Measurements from ENCODE around the gene CDC42EP5. TPM values are rescaled to one million over a fixed set of nuclear protein-coding genes. Genes with fewer than 3 reads are reported as not detected.
"Not testable (repeated sequence)": the region's sequence is repeated elsewhere in the genome, so short reads cannot be mapped to it uniquely, and the experiment has no call there.

Gene CDC42EP5
- total RNA-seq, 2 experiments from 2014 or later: 0.61 TPM; not detected in 1

- H3K27ac Mint-ChIP-seq; H3K4me3 Mint-ChIP-seq; CTCF ChIA-PET; DNase-seq; H3K9me3 Mint-ChIP-seq (ENCODE audit: low read depth); ATAC-seq; H3K27me3 Mint-ChIP-seq: not testable (repeated sequence)
- peaks cover 41% of the 10 kb centered on the region for H3K36me3 Mint-ChIP-seq
- H3K4me1 Mint-ChIP-seq: peaks cover 35% of the 10 kb centered on the region
Measured at GRCh38 chr19:54446349-54446748, 26.7 kb downstream of the CDC42EP5 start.

- DNase-seq: no peak
- Mint-ChIP-seq H3K27ac (no peak overlapping the region), H3K27me3 (no peaks in the 10 kb centered on the region), H3K36me3 (peaks cover 29% of the 10 kb centered on the region), H3K4me1 (peaks cover 20% of the 10 kb centered on the region), H3K9me3 (ENCODE audit: low read depth) (no peaks in the 10 kb centered on the region), H3K4me3 (no peak overlapping the region)
- CTCF ChIA-PET: no interaction called here
- no peak for ATAC-seq
Measured at GRCh38 chr19:54444737-54445136, 28.4 kb downstream of the CDC42EP5 start.

DNA sequence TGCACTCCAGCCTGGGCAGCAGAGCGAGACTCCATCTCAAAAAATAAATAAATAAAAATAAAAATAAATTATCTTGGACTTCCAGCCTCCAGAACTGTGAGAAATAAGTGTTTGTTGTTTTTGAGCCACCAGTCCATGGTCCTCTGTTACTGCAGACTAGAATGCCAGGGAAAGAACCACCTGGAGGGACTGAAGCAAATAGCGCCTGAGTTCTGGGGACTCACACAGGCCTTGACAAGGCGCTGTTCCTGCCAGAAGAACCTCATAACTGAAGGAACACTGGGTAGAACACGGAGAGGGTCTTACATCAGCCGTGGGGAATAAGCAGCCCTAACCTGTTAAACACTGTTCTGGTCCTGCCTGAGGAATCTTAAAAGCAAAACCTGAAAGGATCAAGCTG is 32.5 kb downstream of the CDC42EP5 start:
- Mint-ChIP-seq H3K27me3 (no peaks in the 10 kb centered on the region), H3K36me3 (peaks cover 19% of the 10 kb centered on the region), H3K4me1 (peaks cover 1% of the 10 kb centered on the region), H3K9me3 (ENCODE audit: low read depth) (no peaks in the 10 kb centered on the region), H3K4me3 (no peak overlapping the region), H3K27ac (no peak overlapping the region)
- DNase-seq (no peak), ATAC-seq (no peak)
- CTCF ChIA-PET: interaction anchor here (1.6 kb wide), 1 partner anchor 11 kb away, joined by 3 read pairs; no protein-coding TSS in a partner anchor

- DNase-seq: no peak
- H3K9me3 Mint-ChIP-seq (ENCODE audit: low read depth): no peaks in the 10 kb centered on the region
- H3K4me1 Mint-ChIP-seq: peaks cover 11% of the 10 kb centered on the region
- CTCF ChIA-PET: interaction anchor here (1.1 to 1.6 kb wide), 7 partner anchors 10 to 112 kb away, joined by 3 to 8 read pairs (median 3); partner anchors contain the start of genes LENG8 and LENG9
- no peak for ATAC-seq
- peaks cover 14% of the 10 kb centered on the region for H3K36me3 Mint-ChIP-seq
- no peak overlapping the region for H3K27ac Mint-ChIP-seq
- H3K4me3 Mint-ChIP-seq: no peak overlapping the region
- H3K27me3 Mint-ChIP-seq: no peaks in the 10 kb centered on the region
Measured at GRCh38 chr19:54439174-54439851, 33.8 kb downstream of the CDC42EP5 start.

GRCh38 chr19:54436628-54437252 is 36.4 kb downstream of the CDC42EP5 start:
- H3K36me3 Mint-ChIP-seq: peaks cover 4% of the 10 kb centered on the region
- DNase-seq: no peak
- no peak overlapping the region for H3K27ac Mint-ChIP-seq
- no peaks in the 10 kb centered on the region for H3K9me3 Mint-ChIP-seq (ENCODE audit: low read depth)
- H3K27me3 Mint-ChIP-seq: no peaks in the 10 kb centered on the region
- H3K4me3 Mint-ChIP-seq: no peak overlapping the region
- no peak for ATAC-seq
- CTCF ChIA-PET: no interaction called here
- H3K4me1 Mint-ChIP-seq: peaks cover 11% of the 10 kb centered on the region

GRCh38 chr19:54436031-54436523 is 37.0 kb downstream of the CDC42EP5 start:
- no peaks in the 10 kb centered on the region for H3K9me3 Mint-ChIP-seq (ENCODE audit: low read depth)
- H3K27me3 Mint-ChIP-seq: no peaks in the 10 kb centered on the region
- H3K4me3 Mint-ChIP-seq: no peak overlapping the region
- H3K4me1 Mint-ChIP-seq: peaks cover 12% of the 10 kb centered on the region
- H3K27ac Mint-ChIP-seq: no peak overlapping the region
- peaks cover 4% of the 10 kb centered on the region for H3K36me3 Mint-ChIP-seq
- DNase-seq (no peak), ATAC-seq (no peak)
- CTCF ChIA-PET: no interaction called here

DNA sequence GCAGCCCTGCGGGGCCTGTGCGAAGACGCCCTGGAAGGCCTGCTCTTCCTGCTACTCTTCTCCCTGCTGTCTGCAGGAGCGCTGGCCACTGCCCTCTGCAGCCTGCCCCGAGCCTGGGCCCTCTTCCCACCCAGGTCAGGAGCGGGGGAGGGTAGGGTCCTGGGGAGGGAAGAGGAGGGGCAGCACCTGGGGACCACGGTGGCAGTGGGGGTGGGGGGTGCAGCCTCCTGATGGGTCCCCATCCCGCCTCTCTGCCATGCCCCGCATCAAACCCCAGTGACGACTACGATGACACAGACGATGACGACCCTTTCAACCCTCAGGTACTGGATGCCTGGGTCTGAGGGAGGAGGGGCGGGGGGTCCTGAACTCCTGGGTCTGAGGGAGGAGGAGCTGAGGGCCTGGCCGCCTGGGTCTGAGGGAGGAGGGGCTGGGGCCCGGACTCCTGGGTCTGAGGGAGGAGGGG is 37.5 kb downstream of the CDC42EP5 start:
- DNase-seq (no peak), ATAC-seq (no peak)
- Mint-ChIP-seq H3K4me1 (peaks cover 13% of the 10 kb centered on the region), H3K27me3 (no peaks in the 10 kb centered on the region), H3K9me3 (ENCODE audit: low read depth) (no peaks in the 10 kb centered on the region), H3K36me3 (peaks cover 4% of the 10 kb centered on the region), H3K4me3 (no peak overlapping the region), H3K27ac (no peak overlapping the region)
- CTCF ChIA-PET: interaction anchor here (0.7 kb wide), 1 partner anchor 13 kb away, joined by 3 read pairs; the partner anchor contains the start of gene LENG8

DNA sequence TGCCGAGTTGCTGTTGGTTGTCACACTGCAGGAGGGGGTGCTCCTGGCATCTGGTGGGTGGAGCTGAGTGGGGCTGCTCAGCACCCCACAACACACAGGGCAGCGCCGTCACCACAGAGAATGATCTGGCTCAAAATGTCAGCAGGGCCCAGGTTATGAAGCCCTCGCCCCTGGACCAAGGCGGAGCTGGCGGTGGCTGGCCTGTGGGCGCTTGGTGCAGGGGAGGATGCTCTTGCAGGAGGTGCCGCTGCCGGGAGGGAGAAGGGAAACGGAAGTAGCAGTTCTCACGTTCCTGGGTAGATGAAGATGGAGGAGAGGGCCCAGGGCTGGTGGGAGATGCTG is 38.3 kb downstream of the CDC42EP5 start:
- Mint-ChIP-seq H3K4me1 (peaks cover 13% of the 10 kb centered on the region), H3K27me3 (no peaks in the 10 kb centered on the region), H3K27ac (peak overlapping the region; percentile 54), H3K4me3 (no peak overlapping the region), H3K9me3 (ENCODE audit: low read depth) (no peaks in the 10 kb centered on the region), H3K36me3 (peaks cover 4% of the 10 kb centered on the region)
- ATAC-seq (peak; percentile 16), DNase-seq (peak; percentile 50)
- CTCF ChIA-PET: interaction anchor here (0.7 kb wide), 1 partner anchor 14 kb away, joined by 3 read pairs; the partner anchor contains the start of gene LENG8

DNA sequence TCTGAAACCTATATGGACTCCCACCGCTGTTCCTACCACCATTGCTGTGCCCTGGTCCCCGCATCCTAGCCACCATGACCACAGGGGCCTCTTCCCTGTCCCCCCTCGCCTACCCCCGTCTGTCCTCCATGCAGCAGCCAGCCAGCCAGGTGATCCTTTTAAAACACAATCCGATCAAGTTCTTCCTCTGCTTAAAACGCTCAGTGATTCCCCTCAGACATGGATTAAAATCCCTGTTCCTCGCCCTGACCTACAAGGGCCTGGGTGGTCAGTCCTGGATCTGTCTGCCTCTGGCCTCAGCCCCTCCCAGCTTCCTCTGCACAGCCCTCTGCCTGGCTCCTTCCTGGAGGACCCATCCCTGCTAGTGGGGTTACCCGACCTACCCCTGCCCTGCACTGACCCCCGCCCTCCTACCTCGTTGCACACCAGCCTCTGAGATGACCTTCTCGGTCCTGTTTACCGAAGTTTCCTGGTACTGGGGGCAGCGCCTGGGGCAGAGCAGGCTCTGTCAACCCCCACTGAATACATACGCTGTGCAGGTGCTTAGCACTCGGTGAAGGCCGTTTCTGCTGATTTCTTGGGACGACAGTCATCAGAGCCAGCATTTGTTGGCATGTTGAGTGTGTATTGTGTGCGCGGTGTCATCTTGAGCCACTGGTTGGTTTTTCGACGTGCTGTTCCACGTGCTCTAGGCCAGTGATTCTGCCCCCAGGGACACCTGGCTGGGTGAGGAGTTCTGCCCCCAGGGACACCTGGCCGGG is 38.8 kb downstream of the CDC42EP5 start:
- CTCF ChIA-PET: no interaction called here
- H3K36me3 Mint-ChIP-seq: peaks cover 4% of the 10 kb centered on the region
- H3K9me3 Mint-ChIP-seq (ENCODE audit: low read depth): no peaks in the 10 kb centered on the region
- H3K4me3 Mint-ChIP-seq: no peak overlapping the region
- peaks cover 13% of the 10 kb centered on the region for H3K4me1 Mint-ChIP-seq
- H3K27me3 Mint-ChIP-seq: peaks cover 2% of the 10 kb centered on the region
- DNase-seq: no peak
- ATAC-seq: no peak
- H3K27ac Mint-ChIP-seq: peak overlapping the region; percentile 54

DNA sequence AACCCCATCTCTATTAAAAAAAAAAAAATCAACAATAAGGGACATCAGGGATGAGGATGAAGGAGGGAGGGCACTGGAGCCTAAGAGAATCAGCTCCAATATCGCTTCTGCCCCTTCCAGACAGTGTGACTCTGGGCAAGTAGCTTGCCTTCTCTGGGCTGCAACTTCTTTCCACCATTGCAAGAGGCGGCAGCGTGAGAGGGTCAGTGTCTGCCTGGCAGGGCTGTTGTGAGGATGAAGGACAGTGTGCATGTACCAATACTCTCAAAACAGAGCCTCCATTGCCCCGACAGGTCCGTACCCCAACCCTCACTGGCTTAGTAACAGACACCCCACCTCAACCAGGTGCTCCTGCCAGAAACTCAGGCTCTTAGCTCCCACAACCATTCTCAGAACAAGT is 39.4 kb downstream of the CDC42EP5 start:
- ATAC-seq: no peak
- Mint-ChIP-seq H3K9me3 (ENCODE audit: low read depth) (no peaks in the 10 kb centered on the region), H3K4me3 (no peak overlapping the region), H3K27me3 (peaks cover 3% of the 10 kb centered on the region), H3K27ac (no peak overlapping the region), H3K36me3 (peaks cover 4% of the 10 kb centered on the region), H3K4me1 (peaks cover 13% of the 10 kb centered on the region)
- DNase-seq: no peak
- CTCF ChIA-PET: interaction anchor here (1.6 kb wide), 1 partner anchor 43 kb away, joined by 4 read pairs; no protein-coding TSS in a partner anchor

DNA sequence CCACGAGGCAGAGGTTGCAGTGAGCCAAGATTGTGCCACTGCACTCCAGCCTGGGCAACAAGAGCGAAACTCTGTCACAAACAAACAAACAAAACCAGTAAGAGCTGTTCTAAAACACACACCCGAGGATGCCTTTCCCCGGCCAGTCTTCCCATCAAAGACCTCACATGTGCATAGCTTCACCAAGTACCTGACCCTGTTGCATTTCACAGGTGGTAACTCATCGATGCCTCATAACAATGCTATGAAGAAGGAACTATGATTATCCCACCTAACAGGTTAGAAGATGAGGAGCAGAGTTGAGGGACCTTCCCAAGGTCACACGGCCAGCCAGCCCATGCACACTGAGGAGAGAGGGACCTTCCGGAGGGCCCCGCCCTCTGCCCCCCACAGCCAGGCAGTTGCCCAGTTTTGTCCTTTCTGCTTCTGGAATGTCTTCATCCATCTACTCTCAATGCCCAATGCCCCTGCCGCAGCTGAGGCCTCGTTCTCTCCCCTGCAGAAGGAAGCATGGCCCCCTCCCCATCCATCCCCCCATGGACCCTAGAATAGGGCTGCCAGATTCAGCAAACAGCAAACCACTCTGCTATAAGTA is 40.9 kb downstream of the CDC42EP5 start:
- no peaks in the 10 kb centered on the region for H3K9me3 Mint-ChIP-seq (ENCODE audit: low read depth)
- H3K36me3 Mint-ChIP-seq: peaks cover 2% of the 10 kb centered on the region
- peaks cover 3% of the 10 kb centered on the region for H3K27me3 Mint-ChIP-seq
- DNase-seq (no peak), ATAC-seq (no peak)
- CTCF ChIA-PET: interaction anchor here (1.6 kb wide), 1 partner anchor 41 kb away, joined by 4 read pairs; no protein-coding TSS in a partner anchor
- no peak overlapping the region for H3K27ac Mint-ChIP-seq
- H3K4me3 Mint-ChIP-seq: no peak overlapping the region
- peaks cover 13% of the 10 kb centered on the region for H3K4me1 Mint-ChIP-seq

DNA sequence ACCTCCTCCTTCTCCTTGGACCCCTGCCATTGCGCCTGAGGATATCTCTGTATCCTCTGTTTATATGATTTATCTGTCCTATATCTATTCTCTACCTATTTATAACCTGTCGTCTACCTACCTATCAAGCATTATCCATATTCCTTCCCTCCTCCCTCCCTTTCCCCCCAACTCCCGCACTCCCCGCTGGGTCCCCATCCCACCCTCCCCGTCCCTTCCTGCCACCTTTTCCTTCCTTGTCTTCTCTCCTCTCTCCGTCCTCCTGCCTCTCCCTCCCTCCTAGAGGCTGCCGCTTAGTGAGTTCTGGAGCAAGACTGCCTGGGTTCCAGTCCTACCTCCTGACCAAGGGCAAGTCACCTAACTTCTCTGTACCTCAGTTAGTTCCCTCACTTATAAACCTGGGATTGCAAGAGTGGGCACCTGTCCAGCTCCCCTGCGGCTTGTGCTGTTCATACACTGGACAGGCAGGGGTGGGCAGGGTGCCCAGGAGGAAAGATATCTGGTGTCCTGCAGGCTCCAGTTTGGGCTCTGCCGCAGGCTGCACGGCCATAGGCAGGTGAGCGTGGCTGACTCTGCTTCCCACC is 41.7 kb downstream of the CDC42EP5 start:
- peaks cover 11% of the 10 kb centered on the region for H3K4me1 Mint-ChIP-seq
- no peaks in the 10 kb centered on the region for H3K36me3 Mint-ChIP-seq
- peaks cover 7% of the 10 kb centered on the region for H3K27me3 Mint-ChIP-seq
- H3K4me3 Mint-ChIP-seq: no peak overlapping the region
- ATAC-seq (no peak), DNase-seq (no peak)
- H3K27ac Mint-ChIP-seq: no peak overlapping the region
- CTCF ChIA-PET: no interaction called here
- H3K9me3 Mint-ChIP-seq (ENCODE audit: low read depth): no peaks in the 10 kb centered on the region

All from activated CD8-positive, alpha-beta memory T cell treated with anti-CD3 and anti-CD28 coated beads, Interleukin-2, amount 10 ng/mL, durations not matched to agents 7 days and 5 days (primary cell).